BLaER1 (cell line): Measurements from ENCODE around the gene C19orf67.

Experiments used
- H3K27ac ChIP-seq: shearing (Covaris generic); formaldehyde crosslinking; 2 replicates; pipeline ENCODE4 v1.8.1; 2022
- H3K27me3 ChIP-seq: shearing (Covaris generic); formaldehyde crosslinking; 2 replicates; pipeline ENCODE4 v1.8.1; 2022
- H3K36me3 ChIP-seq: shearing (Covaris generic); formaldehyde crosslinking; 2 replicates; pipeline ENCODE4 v1.8.1; 2022
- H3K4me1 ChIP-seq: shearing (Covaris generic); formaldehyde crosslinking; 2 replicates; pipeline ENCODE4 v1.8.1; 2022
- H3K4me2 ChIP-seq: shearing (Covaris generic); formaldehyde crosslinking; 2 replicates; pipeline ENCODE4 v1.8.1; 2022
- H3K4me3 ChIP-seq: shearing (Covaris generic); formaldehyde crosslinking; 2 replicates; pipeline ENCODE4 v1.8.1; 2022
- H3K9ac ChIP-seq: shearing (Covaris generic); formaldehyde crosslinking; 2 replicates; pipeline ENCODE4 v1.8.1; 2022
- H3K9me3 ChIP-seq: shearing (Covaris generic); formaldehyde crosslinking; 2 replicates; pipeline ENCODE4 v1.8.1; 2022
- H4K20me1 ChIP-seq: shearing (Covaris generic); formaldehyde crosslinking; 2 replicates; pipeline ENCODE4 v1.8.1; 2022
- Cebpa-rat ChIP-seq: shearing (Covaris generic); IDR thresholded peaks from 2 replicates; pipeline ENCODE4 v1.8.1; 2022

The C19orf67 gene

GRCh38 chr19:14097532-14098151, 12.1 kb upstream of the C19orf67 start:
- no peak for TF ChIP-seq Cebpa-rat
- H3K4me3 ChIP-seq = no peak overlapping the region
- no peak overlapping the region for H3K9ac ChIP-seq
- peaks cover 15% of the 10 kb centered on the region for H3K9me3 ChIP-seq
- H4K20me1 ChIP-seq = no peaks in the 10 kb centered on the region
- H3K27ac ChIP-seq = no peak overlapping the region
- H3K27me3 ChIP-seq = no peaks in the 10 kb centered on the region
- no peaks in the 10 kb centered on the region for H3K4me1 ChIP-seq
- peaks cover 55% of the 10 kb centered on the region for H3K36me3 ChIP-seq
- H3K4me2 ChIP-seq = no peak overlapping the region

GRCh38 chr19:14096272-14096992, 10.8 kb upstream of the C19orf67 start:
- no peaks in the 10 kb centered on the region for H3K27me3 ChIP-seq
- H3K4me3 ChIP-seq = no peak overlapping the region
- H3K36me3 ChIP-seq = peaks cover 43% of the 10 kb centered on the region
- peaks cover 7% of the 10 kb centered on the region for H3K4me1 ChIP-seq
- H3K4me2 ChIP-seq = no peak overlapping the region
- no peak overlapping the region for H3K9ac ChIP-seq
- TF ChIP-seq Cebpa-rat = no peak
- H3K27ac ChIP-seq = no peak overlapping the region
- no peaks in the 10 kb centered on the region for H4K20me1 ChIP-seq
- peaks cover 15% of the 10 kb centered on the region for H3K9me3 ChIP-seq

- H3K4me2 ChIP-seq = no peak overlapping the region
- H3K27me3 ChIP-seq = no peaks in the 10 kb centered on the region
- no peak overlapping the region for H3K27ac ChIP-seq
- H3K36me3 ChIP-seq = peaks cover 28% of the 10 kb centered on the region
- no peak for TF ChIP-seq Cebpa-rat
- no peak overlapping the region for H3K4me3 ChIP-seq
- peaks cover 15% of the 10 kb centered on the region for H3K9me3 ChIP-seq
- H3K9ac ChIP-seq = no peak overlapping the region
- peaks cover 7% of the 10 kb centered on the region for H3K4me1 ChIP-seq
- no peaks in the 10 kb centered on the region for H4K20me1 ChIP-seq
Observed at GRCh38 chr19:14094854-14095253, 9.3 kb upstream of the C19orf67 start.

- peaks cover 36% of the 10 kb centered on the region for H3K36me3 ChIP-seq
- TF ChIP-seq Cebpa-rat = no peak
- no peaks in the 10 kb centered on the region for H3K27me3 ChIP-seq
- H4K20me1 ChIP-seq = peaks cover 14% of the 10 kb centered on the region
- H3K27ac ChIP-seq = no peak overlapping the region
- no peak overlapping the region for H3K9ac ChIP-seq
- peaks cover 15% of the 10 kb centered on the region for H3K9me3 ChIP-seq
- no peak overlapping the region for H3K4me3 ChIP-seq
- H3K4me1 ChIP-seq = peaks cover 21% of the 10 kb centered on the region
- no peak overlapping the region for H3K4me2 ChIP-seq
Observed at GRCh38 chr19:14093117-14093823, 7.7 kb upstream of the C19orf67 start.

GRCh38 chr19:14091813-14092462, 6.4 kb upstream of the C19orf67 start:
- H3K9ac ChIP-seq = peak overlapping the region; percentile 81

GRCh38 chr19:14091081-14091812, 5.7 kb upstream of the C19orf67 start:
- no peak for TF ChIP-seq Cebpa-rat
- H3K27ac ChIP-seq = peak overlapping the region; percentile 84
- peaks cover 24% of the 10 kb centered on the region for H3K4me1 ChIP-seq
- peak overlapping the region; percentile 84 for H3K4me3 ChIP-seq
- H3K27me3 ChIP-seq = no peaks in the 10 kb centered on the region
- H3K9me3 ChIP-seq = peaks cover 15% of the 10 kb centered on the region
- H3K9ac ChIP-seq = peak overlapping the region; percentile 81
- H4K20me1 ChIP-seq = peaks cover 20% of the 10 kb centered on the region
- peaks cover 33% of the 10 kb centered on the region for H3K36me3 ChIP-seq
- H3K4me2 ChIP-seq = peak overlapping the region; percentile 81

More at GRCh38 chr19:14091813-14092462, 6.4 kb upstream of the C19orf67 start:
- Histone ChIP-seq H3K36me3 (peaks cover 35% of the 10 kb centered on the region), H3K27ac (peak overlapping the region; percentile 84), H4K20me1 (peaks cover 20% of the 10 kb centered on the region), H3K27me3 (no peaks in the 10 kb centered on the region), H3K9me3 (peaks cover 15% of the 10 kb centered on the region), H3K4me3 (peak overlapping the region; percentile 84), H3K4me1 (peaks cover 24% of the 10 kb centered on the region), H3K4me2 (peak overlapping the region; percentile 81)
- no peak for TF ChIP-seq Cebpa-rat

GRCh38 chr19:14090509-14091080, 5.0 kb upstream of the C19orf67 start, which contains the start of gene SAMD1:
Gene SAMD1 (minus strand): TSS chr19:14090751.
- TF ChIP-seq Cebpa-rat = no peak
- Histone ChIP-seq H3K36me3 (peaks cover 36% of the 10 kb centered on the region), H3K27ac (peak within 1 kb of the TSS; percentile 84), H3K9ac (peak within 1 kb of the TSS; percentile 82), H3K9me3 (peaks cover 15% of the 10 kb centered on the region), H3K4me2 (peak within 1 kb of the TSS; percentile 92), H3K27me3 (no peaks in the 10 kb centered on the region), H3K4me3 (peak within 1 kb of the TSS; percentile 84), H4K20me1 (peaks cover 20% of the 10 kb centered on the region), H3K4me1 (peaks cover 24% of the 10 kb centered on the region)

- Histone ChIP-seq H3K4me1 (peaks cover 24% of the 10 kb centered on the region), H3K27me3 (no peaks in the 10 kb centered on the region), H4K20me1 (peaks cover 20% of the 10 kb centered on the region), H3K4me3 (peak overlapping the region; percentile 79), H3K9ac (peak overlapping the region; percentile 82), H3K36me3 (peaks cover 43% of the 10 kb centered on the region), H3K9me3 (peaks cover 15% of the 10 kb centered on the region), H3K27ac (peak overlapping the region; percentile 75), H3K4me2 (peak overlapping the region; percentile 92)
- TF ChIP-seq Cebpa-rat = no peak
Observed at GRCh38 chr19:14089662-14090508, 4.3 kb upstream of the C19orf67 start.
